Skin epidermis (tissue), 12 donors: ENCODE data around the gene ELAVL1.
"Not testable (repeated sequence)": the region's sequence is repeated elsewhere in the genome, so short reads cannot be mapped to it uniquely, and the experiment has no call there.

Source experiments
- H3K27ac ChIP-seq, 21 experiments: fragments of 200-600 bp; sonication (generic) in 11 of 21; one replicate each; pipeline ENCODE4 v1.5.0; 2020; ENCODE audit warnings: mild to moderate bottlenecking in 3 of 21, inconsistent platforms in 2 of 21, moderate library complexity in 2 of 21
- H3K4me3 ChIP-seq, 7 experiments: fragments of 200-600 bp; sonication (generic) in 2 of 7; one replicate each; pipeline ENCODE4 v1.5.0; 2020; ENCODE audit warnings: inconsistent platforms in 2 of 7, mild to moderate bottlenecking in 2 of 7, moderate library complexity in 1 of 7

Gene ELAVL1

GRCh38 chr19:8005534-8006256, at the start of gene ELAVL1:
Gene ELAVL1, minus strand, starts transcription at chr19:8005641. Its CDS starts 13,826 bp downstream, at chr19:7991815.
- Histone ChIP-seq H3K27ac (peak within 1 kb of the TSS; percentile 57 to 92 (median 85)), H3K4me3 (peak within 1 kb of the TSS; percentile 61 to 90 (median 81))

GRCh38 chr19:8054169-8054568, 48.7 kb upstream of the ELAVL1 start:
- no peak overlapping the region for H3K27ac ChIP-seq
- H3K4me3 ChIP-seq, result no peak overlapping the region

GRCh38 chr19:8052464-8052859, 47.0 kb upstream of the ELAVL1 start, which contains the start of gene CCL25:
Gene CCL25, plus strand, starts transcription at chr19:8052760. Its CDS starts 290 bp downstream, at chr19:8053050.
- no peak within 1 kb of the TSS for H3K27ac ChIP-seq
- H3K4me3 ChIP-seq, result no peak within 1 kb of the TSS

- peak overlapping the region in 3 of 7 experiments; percentile 1 to 29 (median 17) for H3K4me3 ChIP-seq
- no peak overlapping the region for H3K27ac ChIP-seq
Measured at GRCh38 chr19:8050274-8051096, 45.0 kb upstream of the ELAVL1 start.

GRCh38 chr19:8046569-8047165, 41.2 kb upstream of the ELAVL1 start:
- no peak overlapping the region for H3K27ac ChIP-seq
- H3K4me3 ChIP-seq, result no peak overlapping the region

GRCh38 chr19:8045872-8046568, 40.6 kb upstream of the ELAVL1 start:
- H3K4me3 ChIP-seq, result no peak overlapping the region

GRCh38 chr19:8044018-8044417, 38.6 kb upstream of the ELAVL1 start:
- no peak overlapping the region for H3K27ac ChIP-seq
- H3K4me3 ChIP-seq, result no peak overlapping the region

More at GRCh38 chr19:8045872-8046568, 40.6 kb upstream of the ELAVL1 start:
- no peak overlapping the region for H3K27ac ChIP-seq

GRCh38 chr19:8042900-8043299, 37.5 kb upstream of the ELAVL1 start:
- no peak overlapping the region for H3K27ac ChIP-seq
- H3K4me3 ChIP-seq, result no peak overlapping the region

- no peak overlapping the region for H3K4me3 ChIP-seq
- H3K27ac ChIP-seq, result no peak overlapping the region
Measured at GRCh38 chr19:8041531-8041931, 36.1 kb upstream of the ELAVL1 start.

- no peak overlapping the region for H3K27ac ChIP-seq
- H3K4me3 ChIP-seq, result no peak overlapping the region
Measured at GRCh38 chr19:8039231-8039630, 33.8 kb upstream of the ELAVL1 start.

- Histone ChIP-seq H3K4me3 (no peak overlapping the region), H3K27ac (no peak overlapping the region)
Measured at GRCh38 chr19:8038815-8039214, 33.4 kb upstream of the ELAVL1 start.

GRCh38 chr19:8036434-8037099, 31.1 kb upstream of the ELAVL1 start:
- Histone ChIP-seq H3K4me3 (no peak overlapping the region), H3K27ac (no peak overlapping the region)

- Histone ChIP-seq H3K27ac (no peak overlapping the region), H3K4me3 (no peak overlapping the region)
Measured at GRCh38 chr19:8034178-8034525, 28.7 kb upstream of the ELAVL1 start.

- H3K27ac ChIP-seq, H3K4me3 ChIP-seq: not testable (repeated sequence)
Measured at GRCh38 chr19:8033287-8034177, 28.1 kb upstream of the ELAVL1 start.

- no peak overlapping the region for H3K4me3 ChIP-seq
Measured at GRCh38 chr19:8030960-8031359, 25.5 kb upstream of the ELAVL1 start.

GRCh38 chr19:8028951-8029491, 23.6 kb upstream of the ELAVL1 start:
- Histone ChIP-seq H3K27ac (no peak overlapping the region), H3K4me3 (no peak overlapping the region)

More at GRCh38 chr19:8030960-8031359, 25.5 kb upstream of the ELAVL1 start:
- H3K27ac ChIP-seq, result no peak overlapping the region

- Histone ChIP-seq H3K4me3 (no peak overlapping the region), H3K27ac (no peak overlapping the region)
Measured at GRCh38 chr19:8025316-8025715, 19.9 kb upstream of the ELAVL1 start.

- not testable (repeated sequence) for H3K27ac ChIP-seq, H3K4me3 ChIP-seq
Measured at GRCh38 chr19:8024256-8024655, 18.8 kb upstream of the ELAVL1 start.
